Ramos (cell line): ENCODE data around the gene SHISAL2A.

Experiments
- in situ Hi-C: fragments of 300-500 bp; cut with MboI; formaldehyde crosslinking; loops from one replicate; pipeline ENCODE4 v1.14.3; 2022; ENCODE audit warnings: low sequenced_read_pairs; ENCODE audit not compliant: unreplicated experiment

The SHISAL2A gene

GRCh38 chr1:52615489-52616042, 17.4 kb upstream of the SHISAL2A start:
- in situ Hi-C loops, result no loop called here

GRCh38 chr1:52621950-52622349, 11.0 kb upstream of the SHISAL2A start:
- in situ Hi-C loops, result no loop called here

GRCh38 chr1:52623812-52624211, 9.2 kb upstream of the SHISAL2A start:
- in situ Hi-C loops, result no loop called here

GRCh38 chr1:52627028-52627427, 5.9 kb upstream of the SHISAL2A start:
- in situ Hi-C loops, result no loop called here

- in situ Hi-C loops, result no loop called here
Measured at GRCh38 chr1:52628614-52629324, 4.2 kb upstream of the SHISAL2A start.

GRCh38 chr1:52629325-52629643, 3.7 kb upstream of the SHISAL2A start:
- in situ Hi-C loops, result no loop called here

- in situ Hi-C loops, result no loop called here
Measured at GRCh38 chr1:52629667-52630066, 3.3 kb upstream of the SHISAL2A start.

- in situ Hi-C loops, result no loop called here
Measured at GRCh38 chr1:52631759-52632331, 1.1 kb upstream of the SHISAL2A start.

GRCh38 chr1:52633291-52633754, 355 bp downstream of the SHISAL2A start:
- in situ Hi-C loops, result no loop called here

- in situ Hi-C loops, result no loop called here
Measured at GRCh38 chr1:52634111-52634510, 1.1 kb downstream of the SHISAL2A start.

- in situ Hi-C loops, result no loop called here
Measured at GRCh38 chr1:52635321-52636089, 2.5 kb downstream of the SHISAL2A start.

GRCh38 chr1:52636721-52637695, 4.0 kb downstream of the SHISAL2A start:
- in situ Hi-C loops, result no loop called here

- in situ Hi-C loops, result no loop called here
Measured at GRCh38 chr1:52637946-52638345, 5.0 kb downstream of the SHISAL2A start.

- in situ Hi-C loops, result no loop called here
Measured at GRCh38 chr1:52640697-52641096, 7.7 kb downstream of the SHISAL2A start.

GRCh38 chr1:52641307-52641706, 8.3 kb downstream of the SHISAL2A start:
- in situ Hi-C loops, result no loop called here

GRCh38 chr1:52645261-52645660, 12.3 kb downstream of the SHISAL2A start:
- in situ Hi-C loops, result no loop called here

GRCh38 chr1:52651904-52652303, 18.9 kb downstream of the SHISAL2A start:
- in situ Hi-C loops, result loop anchor here (25.0 kb wide), 1 partner anchor 240 kb away; the partner anchor contains the start of genes ORC1 and PRPF38A

- in situ Hi-C loops, result loop anchor here (25.0 kb wide), 1 partner anchor 241 kb away; the partner anchor contains the start of genes ORC1 and PRPF38A
Measured at GRCh38 chr1:52653207-52653849, 20.4 kb downstream of the SHISAL2A start.

GRCh38 chr1:52654063-52654462, 21.1 kb downstream of the SHISAL2A start:
- in situ Hi-C loops, result loop anchor here (25.0 kb wide), 1 partner anchor 242 kb away; the partner anchor contains the start of genes ORC1 and PRPF38A
